ENCODE results near the gene SNX20.

The SNX20 gene

DNA sequence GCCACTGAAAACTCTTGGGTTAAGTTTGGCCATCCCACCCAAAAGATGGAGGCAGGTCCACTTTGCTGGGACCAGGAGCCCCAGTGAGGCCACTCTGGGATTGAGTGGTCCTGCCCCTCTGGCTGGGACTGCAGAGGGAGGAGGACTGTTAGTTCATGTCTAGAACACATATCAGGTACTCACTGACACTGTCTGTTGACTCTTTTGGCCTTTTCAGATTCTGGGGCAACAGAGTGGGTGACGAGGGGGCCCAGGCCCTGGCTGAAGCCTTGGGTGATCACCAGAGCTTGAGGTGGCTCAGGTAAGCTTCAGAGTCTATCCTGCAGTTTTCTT is 41.3 kb upstream of the SNX20 start (continued):
- TF ChIP-seq, protein P1, sequence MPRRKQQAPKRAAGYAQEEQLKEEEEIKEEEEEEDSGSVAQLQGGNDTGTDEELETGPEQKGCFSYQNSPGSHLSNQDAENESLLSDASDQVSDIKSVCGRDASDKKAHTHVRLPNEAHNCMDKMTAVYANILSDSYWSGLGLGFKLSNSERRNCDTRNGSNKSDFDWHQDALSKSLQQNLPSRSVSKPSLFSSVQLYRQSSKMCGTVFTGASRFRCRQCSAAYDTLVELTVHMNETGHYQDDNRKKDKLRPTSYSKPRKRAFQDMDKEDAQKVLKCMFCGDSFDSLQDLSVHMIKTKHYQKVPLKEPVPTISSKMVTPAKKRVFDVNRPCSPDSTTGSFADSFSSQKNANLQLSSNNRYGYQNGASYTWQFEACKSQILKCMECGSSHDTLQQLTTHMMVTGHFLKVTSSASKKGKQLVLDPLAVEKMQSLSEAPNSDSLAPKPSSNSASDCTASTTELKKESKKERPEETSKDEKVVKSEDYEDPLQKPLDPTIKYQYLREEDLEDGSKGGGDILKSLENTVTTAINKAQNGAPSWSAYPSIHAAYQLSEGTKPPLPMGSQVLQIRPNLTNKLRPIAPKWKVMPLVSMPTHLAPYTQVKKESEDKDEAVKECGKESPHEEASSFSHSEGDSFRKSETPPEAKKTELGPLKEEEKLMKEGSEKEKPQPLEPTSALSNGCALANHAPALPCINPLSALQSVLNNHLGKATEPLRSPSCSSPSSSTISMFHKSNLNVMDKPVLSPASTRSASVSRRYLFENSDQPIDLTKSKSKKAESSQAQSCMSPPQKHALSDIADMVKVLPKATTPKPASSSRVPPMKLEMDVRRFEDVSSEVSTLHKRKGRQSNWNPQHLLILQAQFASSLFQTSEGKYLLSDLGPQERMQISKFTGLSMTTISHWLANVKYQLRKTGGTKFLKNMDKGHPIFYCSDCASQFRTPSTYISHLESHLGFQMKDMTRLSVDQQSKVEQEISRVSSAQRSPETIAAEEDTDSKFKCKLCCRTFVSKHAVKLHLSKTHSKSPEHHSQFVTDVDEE (CRISPR knock-in tag; IDR thresholded peaks at IDR 0.05): no peak
- no peak for TF ChIP-seq TCF4 (CRISPR knock-in tag; IDR thresholded peaks at IDR 0.05; ENCODE audit: borderline replicate concordance)
- no peak for TF ChIP-seq OSR1 (CRISPR knock-in tag; IDR thresholded peaks at IDR 0.05)
- no peak for TF ChIP-seq ZNF565 (CRISPR knock-in tag; conservative IDR thresholded peaks at IDR 0.05; ENCODE audit: low read depth)

DNA sequence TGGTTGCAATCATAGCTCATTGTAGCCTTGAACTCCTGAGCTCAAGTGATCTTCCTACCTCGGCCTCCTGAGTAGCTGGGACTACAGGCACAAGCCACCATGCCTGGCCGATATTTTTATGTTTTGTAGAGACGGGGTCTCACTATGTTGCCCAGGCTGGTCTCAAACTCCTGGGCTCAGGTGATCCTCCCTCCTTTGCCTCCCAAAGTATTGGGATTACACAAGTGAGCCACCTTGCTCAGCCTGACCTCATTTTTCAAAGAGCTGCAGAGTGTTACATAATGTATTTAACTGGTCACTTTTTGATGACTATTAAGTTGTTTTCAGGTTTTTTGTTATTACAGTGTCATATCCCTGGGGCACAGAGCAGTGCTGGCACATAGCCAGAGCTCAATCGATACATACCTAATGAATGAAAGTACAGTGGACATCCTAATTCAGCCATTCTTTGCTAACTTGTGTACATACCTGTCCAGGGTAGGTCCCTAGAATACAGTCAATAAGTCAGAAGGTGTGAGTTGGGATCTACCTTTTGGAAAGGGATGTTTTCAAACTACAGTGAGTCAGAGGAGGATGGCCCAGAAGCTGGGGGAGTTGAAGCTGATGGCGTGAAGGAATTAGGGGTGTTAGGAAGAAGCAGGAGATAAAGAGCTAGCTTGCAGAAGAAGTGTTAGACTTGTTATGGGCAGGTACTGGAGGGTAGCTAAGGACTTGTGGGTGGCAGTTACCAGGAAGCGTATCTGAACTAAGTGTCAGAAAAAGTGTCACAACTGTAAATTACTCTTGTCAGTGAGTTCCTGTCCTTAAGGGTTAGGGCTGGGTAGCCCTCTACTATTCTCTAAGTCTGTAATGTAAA is 40.7 kb upstream of the SNX20 start:
- TF ChIP-seq ZNF565 (CRISPR knock-in tag; conservative IDR thresholded peaks at IDR 0.05; ENCODE audit: low read depth) (no peak), TCF4 (CRISPR knock-in tag; IDR thresholded peaks at IDR 0.05; ENCODE audit: borderline replicate concordance) (no peak), ZC3H10 (CRISPR knock-in tag; IDR thresholded peaks at IDR 0.05) (no peak), ISL1 (CRISPR knock-in tag; IDR thresholded peaks at IDR 0.05) (no peak), TOX (CRISPR knock-in tag; IDR thresholded peaks at IDR 0.05; ENCODE audit: borderline replicate concordance) (no peak), PPARA (CRISPR knock-in tag; IDR thresholded peaks at IDR 0.05; ENCODE audit: borderline replicate concordance) (no peak), OSR1 (CRISPR knock-in tag; IDR thresholded peaks at IDR 0.05) (no peak), ZFP30 (CRISPR knock-in tag; IDR thresholded peaks at IDR 0.05) (no peak), BACH2 (CRISPR knock-in tag; IDR thresholded peaks at IDR 0.05; ENCODE audit: borderline replicate concordance) (no peak)
- TF ChIP-seq, protein P1 (CRISPR knock-in tag; IDR thresholded peaks at IDR 0.05): no peak
- TF ChIP-seq, protein P2, sequence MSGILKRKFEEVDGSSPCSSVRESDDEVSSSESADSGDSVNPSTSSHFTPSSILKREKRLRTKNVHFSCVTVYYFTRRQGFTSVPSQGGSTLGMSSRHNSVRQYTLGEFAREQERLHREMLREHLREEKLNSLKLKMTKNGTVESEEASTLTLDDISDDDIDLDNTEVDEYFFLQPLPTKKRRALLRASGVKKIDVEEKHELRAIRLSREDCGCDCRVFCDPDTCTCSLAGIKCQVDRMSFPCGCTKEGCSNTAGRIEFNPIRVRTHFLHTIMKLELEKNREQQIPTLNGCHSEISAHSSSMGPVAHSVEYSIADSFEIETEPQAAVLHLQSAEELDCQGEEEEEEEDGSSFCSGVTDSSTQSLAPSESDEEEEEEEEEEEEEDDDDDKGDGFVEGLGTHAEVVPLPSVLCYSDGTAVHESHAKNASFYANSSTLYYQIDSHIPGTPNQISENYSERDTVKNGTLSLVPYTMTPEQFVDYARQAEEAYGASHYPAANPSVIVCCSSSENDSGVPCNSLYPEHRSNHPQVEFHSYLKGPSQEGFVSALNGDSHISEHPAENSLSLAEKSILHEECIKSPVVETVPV (CRISPR knock-in tag; IDR thresholded peaks at IDR 0.05): no peak
- TF ChIP-seq, protein P3, sequence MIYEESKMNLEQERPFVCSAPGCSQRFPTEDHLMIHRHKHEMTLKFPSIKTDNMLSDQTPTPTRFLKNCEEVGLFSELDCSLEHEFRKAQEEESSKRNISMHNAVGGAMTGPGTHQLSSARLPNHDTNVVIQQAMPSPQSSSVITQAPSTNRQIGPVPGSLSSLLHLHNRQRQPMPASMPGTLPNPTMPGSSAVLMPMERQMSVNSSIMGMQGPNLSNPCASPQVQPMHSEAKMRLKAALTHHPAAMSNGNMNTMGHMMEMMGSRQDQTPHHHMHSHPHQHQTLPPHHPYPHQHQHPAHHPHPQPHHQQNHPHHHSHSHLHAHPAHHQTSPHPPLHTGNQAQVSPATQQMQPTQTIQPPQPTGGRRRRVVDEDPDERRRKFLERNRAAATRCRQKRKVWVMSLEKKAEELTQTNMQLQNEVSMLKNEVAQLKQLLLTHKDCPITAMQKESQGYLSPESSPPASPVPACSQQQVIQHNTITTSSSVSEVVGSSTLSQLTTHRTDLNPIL (CRISPR knock-in tag; IDR thresholded peaks at IDR 0.05; ENCODE audit: low read depth): no peak
- no peak for ATAC-seq

DNA sequence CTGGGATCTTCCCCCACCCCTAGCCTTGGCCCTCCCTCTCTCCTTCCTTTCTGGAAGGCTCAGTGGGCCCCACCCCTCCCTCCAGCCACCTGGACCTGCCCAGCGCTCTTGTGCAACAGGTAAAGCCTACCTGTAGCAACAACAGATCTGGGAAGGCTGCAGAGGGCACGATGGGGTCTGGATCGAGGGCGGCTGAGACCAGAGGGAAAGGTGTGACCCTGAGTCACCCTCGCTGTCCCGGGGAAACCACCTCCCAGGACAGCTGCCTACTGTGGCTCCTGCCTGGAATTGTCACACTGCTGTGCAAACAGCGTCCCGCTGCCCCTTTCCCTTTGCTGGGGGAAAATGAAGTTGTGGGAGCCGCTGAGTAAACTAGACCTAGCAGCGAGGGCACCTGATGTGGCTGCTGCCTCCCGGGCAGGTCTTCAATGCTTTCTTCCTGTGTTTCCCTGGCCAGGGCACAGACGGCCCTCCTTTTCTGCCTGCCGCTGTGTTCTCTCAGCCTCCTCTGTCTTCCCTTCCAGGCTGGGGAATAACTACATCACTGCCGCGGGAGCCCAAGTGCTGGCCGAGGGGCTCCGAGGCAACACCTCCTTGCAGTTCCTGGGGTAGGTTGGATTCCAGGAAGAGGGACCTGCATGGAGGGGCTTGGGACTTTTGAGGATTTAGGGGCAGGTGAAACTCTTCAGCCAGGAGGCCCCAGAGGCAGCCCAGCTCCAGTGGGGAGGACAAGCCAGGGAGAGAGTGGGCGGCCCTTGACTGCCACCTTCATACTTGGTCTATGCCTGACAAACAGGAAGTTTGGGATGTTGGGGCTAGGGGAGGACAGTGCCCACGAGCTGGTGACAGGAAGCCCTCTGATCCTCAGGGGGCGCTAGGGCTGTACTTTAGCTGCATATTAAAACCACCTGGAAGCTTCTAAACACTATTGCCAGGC is 38.6 kb upstream of the SNX20 start:
- no peak for TF ChIP-seq OSR1 (CRISPR knock-in tag; IDR thresholded peaks at IDR 0.05)
- no peak for TF ChIP-seq ZC3H10 (CRISPR knock-in tag; IDR thresholded peaks at IDR 0.05)
- TF ChIP-seq ZFP30 (CRISPR knock-in tag; IDR thresholded peaks at IDR 0.05): no peak
- TF ChIP-seq, protein P3 (CRISPR knock-in tag; IDR thresholded peaks at IDR 0.05; ENCODE audit: low read depth): no peak
- no peak for TF ChIP-seq ISL1 (CRISPR knock-in tag; IDR thresholded peaks at IDR 0.05)
- no peak for TF ChIP-seq BACH2 (CRISPR knock-in tag; IDR thresholded peaks at IDR 0.05; ENCODE audit: borderline replicate concordance)
- TF ChIP-seq RARB (CRISPR knock-in tag; IDR thresholded peaks at IDR 0.05): no peak
- TF ChIP-seq, protein P1 (CRISPR knock-in tag; IDR thresholded peaks at IDR 0.05): no peak
- TF ChIP-seq ZNF565 (CRISPR knock-in tag; conservative IDR thresholded peaks at IDR 0.05; ENCODE audit: low read depth): no peak
- no peak for ATAC-seq

Data from SK-N-SH treated with all-trans-retinoic acid at 6 μM for 48 hours (cell line).